Measurements from ENCODE around the gene POLG2.

- TF ChIP-seq CTCF (optimal IDR thresholded peaks at IDR 0.05 in 1 of 3, IDR thresholded peaks at IDR 0.05 in 1 of 3, conservative IDR thresholded peaks at IDR 0.05 in 1 of 3; ENCODE audit: extremely low read depth in 1 of 3, insufficient read depth in 2 of 3, low read length in 3 of 3) (no peak), EZH2 (IDR thresholded peaks at IDR 0.05; ENCODE audit: low read length) (no peak)
Measured at GRCh38 chr17:64504769-64505339, 8.0 kb upstream of the POLG2 start.

All from keratinocyte (primary cell).